Endometrium (tissue), 2 donors: ENCODE measurements around the gene ODC1.

Experiments used
- FAIRE-seq: peaks from 2 replicates; lab custom pipeline; 2012; peaks lifted over from hg19 to GRCh38; lab: Jason Lieb, UNC
- donor health status: control.
- donor health status: control.

The ODC1 gene

DNA sequence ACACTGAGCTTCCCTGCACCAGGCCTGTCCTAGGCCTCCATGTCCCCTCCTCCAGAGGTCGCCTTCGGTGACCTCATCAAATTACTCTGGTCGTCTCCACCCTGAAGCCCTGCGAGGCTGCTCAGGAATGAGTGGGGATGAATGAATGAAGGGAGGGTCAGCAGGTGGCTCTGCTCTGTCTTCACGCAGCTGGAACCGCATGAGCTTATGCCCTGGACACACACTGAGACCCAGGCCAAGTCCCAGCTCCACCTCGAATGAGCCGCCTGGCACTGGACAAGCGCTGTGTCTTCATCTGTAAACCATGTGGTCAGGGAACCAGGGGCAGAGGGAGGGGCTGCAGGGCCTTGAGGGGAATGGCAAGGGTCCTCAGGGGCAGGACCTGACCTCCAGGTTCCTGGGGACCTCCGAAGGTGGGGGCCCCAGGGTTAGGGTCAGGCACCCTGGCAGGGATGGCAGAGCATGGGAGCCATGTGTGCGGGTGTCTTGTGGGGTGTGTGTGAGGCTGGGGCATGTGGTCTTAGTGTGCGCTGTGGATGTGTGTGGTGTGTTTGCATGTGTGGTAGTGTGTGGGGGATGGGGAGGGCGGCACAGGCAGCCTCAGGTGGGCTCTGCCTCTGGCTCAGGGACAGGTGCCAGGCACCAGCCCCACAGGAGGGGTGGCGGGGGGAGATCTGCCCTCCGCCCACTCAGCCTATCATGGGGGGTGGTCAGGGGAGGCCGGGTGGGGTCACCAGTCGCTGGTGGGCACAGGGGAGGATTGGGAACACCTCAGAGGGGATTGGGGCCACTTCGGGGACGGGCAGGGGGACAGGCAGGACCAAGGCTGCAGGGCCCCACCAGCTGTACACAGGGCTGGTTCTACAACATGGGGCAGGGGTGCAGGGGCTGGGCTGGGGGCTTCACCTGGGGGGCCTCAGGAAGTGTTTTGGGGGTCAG lies 13.9 kb downstream of the ODC1 start:
- FAIRE-seq = no peak

DNA sequence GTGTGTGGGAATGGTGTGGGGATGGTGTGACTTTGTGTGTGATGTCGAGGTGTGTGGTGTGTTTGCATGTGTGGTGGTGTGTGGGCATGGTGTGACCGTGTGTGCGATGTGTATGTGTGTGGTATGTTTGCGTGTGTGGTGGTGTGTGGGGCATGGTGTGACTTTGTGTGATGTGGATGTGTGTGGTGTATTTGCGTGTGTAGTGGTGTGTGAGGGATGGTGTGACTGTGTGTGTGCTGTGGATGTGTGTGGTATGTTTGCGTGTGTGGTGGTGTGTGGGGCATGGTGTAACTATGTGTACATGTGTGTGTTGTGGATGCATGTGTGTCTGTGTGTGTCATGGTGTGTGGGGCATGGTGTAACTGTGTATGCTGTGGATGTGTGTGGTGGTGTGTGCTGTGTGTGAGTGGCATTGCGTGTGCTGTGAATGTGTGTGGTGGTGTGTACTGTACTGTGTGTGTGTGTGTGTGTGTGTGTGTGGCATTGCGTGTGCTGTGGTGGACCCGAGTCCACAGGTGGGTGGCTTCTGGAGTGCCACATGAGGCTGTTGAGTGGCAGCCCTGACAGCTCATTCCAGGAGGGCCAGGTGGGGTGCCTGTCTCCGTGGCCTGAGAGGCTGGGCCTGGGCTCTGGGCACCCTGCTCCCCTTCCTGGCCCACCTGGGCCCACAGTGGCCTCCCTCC lies 14.7 kb downstream of the ODC1 start:
- FAIRE-seq = no peak

GRCh38 chr2:10432311-10433181 lies 15.6 kb downstream of the ODC1 start:
- no peak for FAIRE-seq

GRCh38 chr2:10431797-10432196 lies 16.3 kb downstream of the ODC1 start:
- no peak for FAIRE-seq

- no peak for FAIRE-seq
These were observed 17.1 kb downstream of the ODC1 start for GRCh38 chr2:10430886-10431622.

GRCh38 chr2:10428924-10429323 lies 19.2 kb downstream of the ODC1 start:
- no peak for FAIRE-seq

- FAIRE-seq = no peak
These were observed 19.8 kb downstream of the ODC1 start for GRCh38 chr2:10428355-10428754.

GRCh38 chr2:10427618-10427949 lies 20.5 kb downstream of the ODC1 start:
- no peak for FAIRE-seq

GRCh38 chr2:10426726-10427617 lies 21.2 kb downstream of the ODC1 start:
- no peak for FAIRE-seq

GRCh38 chr2:10425699-10426098 lies 22.4 kb downstream of the ODC1 start:
- FAIRE-seq = no peak

GRCh38 chr2:10424916-10425505 lies 23.1 kb downstream of the ODC1 start:
- no peak for FAIRE-seq

DNA sequence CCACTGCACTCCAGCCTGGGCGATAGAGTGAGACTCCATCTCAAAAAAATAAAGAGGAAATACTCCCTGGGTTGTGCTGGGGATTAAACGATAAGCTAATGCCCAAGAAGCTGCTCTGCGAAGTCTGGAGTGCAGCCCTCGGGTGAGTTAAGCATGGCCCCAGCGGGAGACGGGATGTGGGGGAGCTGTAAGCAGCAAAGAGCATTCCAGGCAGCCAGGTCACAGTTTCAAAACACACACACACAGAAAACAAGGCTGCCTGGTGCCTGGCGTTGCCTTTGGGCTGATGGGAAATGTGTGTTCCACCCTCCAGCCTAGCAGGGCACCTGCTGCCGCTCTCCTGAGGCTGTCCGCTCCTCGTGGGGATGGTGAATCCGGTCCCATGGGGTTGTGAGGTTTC lies 24.1 kb downstream of the ODC1 start:
- no peak for FAIRE-seq

GRCh38 chr2:10423400-10423774 lies 24.7 kb downstream of the ODC1 start:
- FAIRE-seq = no peak

DNA sequence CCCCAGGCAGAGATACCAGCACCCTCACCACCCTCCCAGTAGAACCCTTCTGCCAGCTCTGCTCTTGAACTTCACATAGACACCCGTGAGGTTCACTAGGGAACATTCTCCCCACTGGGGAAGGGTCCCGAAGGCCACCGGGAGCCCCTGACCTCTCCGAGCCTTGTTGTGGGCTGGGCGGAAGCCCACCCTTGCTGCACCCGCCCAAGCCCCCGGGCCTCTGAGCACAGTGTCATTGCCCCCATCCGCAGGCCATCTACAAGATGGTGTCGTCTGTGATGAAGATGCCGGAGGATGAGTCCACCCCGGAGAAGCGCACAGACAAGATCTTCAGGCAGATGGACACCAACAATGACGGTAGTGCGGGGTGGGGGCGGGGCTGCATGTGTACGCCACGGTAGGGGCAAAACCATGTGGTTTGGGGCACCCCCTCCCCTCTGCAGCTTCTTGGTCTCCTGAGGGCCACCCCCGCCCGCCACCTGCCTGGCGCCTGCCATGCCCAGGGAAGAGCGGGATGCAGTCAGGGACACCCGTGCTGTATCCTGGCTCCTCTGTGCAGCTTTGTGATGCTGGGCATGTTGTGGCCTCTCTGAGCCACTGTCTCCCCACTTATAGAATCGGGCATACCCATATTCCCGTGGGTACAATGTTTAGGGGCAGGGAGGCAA lies 25.3 kb downstream of the ODC1 start:
- FAIRE-seq = no peak

DNA sequence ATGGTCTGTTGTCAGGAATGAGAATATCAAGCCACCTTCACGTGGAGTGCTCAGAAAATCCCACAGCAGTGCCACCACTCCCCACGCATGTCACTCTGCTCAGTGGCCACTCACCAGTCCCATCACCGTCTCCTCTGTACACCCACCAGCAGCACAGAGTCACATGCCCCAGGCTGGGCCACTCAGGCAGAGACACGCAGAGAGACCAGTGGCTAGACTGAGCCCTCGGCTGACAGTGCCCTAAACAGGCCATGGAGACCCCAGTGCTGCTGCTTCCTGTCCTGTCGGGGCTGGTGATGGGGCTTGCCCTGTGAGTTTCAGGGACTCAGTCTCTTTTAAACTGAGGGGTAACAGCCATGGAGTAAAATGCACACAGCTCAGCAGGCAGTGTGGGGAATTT lies 25.9 kb downstream of the ODC1 start:
- FAIRE-seq = no peak

DNA sequence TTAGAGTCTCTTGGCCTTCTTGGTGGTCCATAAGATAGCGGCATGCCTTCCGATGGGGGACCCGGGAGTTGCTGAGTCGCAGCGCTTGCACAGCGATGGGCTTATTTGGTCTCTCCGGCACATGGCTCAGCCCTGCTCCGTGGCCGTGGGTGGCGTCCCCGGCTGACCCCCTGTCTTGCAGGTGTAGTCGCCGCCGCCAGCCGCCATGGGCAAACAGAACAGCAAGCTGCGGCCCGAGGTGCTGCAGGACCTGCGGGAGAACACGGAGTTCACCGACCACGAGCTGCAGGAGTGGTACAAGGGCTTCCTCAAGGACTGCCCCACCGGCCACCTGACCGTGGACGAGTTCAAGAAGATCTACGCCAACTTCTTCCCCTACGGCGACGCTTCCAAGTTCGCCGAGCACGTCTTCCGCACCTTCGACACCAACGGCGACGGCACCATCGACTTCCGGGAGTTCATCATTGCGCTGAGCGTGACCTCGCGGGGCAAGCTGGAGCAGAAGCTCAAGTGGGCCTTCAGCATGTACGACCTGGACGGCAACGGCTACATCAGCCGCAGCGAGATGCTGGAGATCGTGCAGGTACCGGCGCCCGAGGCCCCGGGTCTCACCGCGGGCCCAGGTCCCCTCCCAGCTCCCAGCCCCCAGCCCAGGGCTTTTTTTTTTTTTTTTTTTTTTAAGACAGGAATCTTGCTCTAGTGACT lies 28.4 kb downstream of the ODC1 start:
- FAIRE-seq = no peak

GRCh38 chr2:10417551-10418335 lies 30.4 kb downstream of the ODC1 start:
- FAIRE-seq = no peak

DNA sequence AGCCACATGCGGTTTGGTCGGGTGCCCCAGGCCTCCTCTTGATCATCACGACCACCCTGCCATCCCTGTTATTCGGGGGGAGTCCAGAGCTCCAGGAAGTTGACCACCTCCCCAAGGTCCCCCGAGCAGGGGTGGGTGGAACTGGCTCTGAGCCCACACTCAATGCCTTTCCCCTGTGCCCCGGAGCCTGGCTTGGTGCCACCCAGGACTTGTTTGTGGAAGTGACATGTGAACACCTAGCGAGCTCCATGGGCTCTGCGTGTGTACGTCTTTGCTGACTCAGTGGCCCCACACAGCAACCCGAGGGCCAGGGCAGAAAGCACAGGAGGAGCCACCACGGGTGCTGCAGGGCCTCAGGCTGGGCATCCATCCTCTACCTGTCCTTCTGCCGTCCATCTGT lies 32.5 kb downstream of the ODC1 start:
- FAIRE-seq = no peak

GRCh38 chr2:10415048-10415447 lies 33.1 kb downstream of the ODC1 start:
- no peak for FAIRE-seq
